K562 (cell line): ENCODE measurements around the gene MTMR6. TPM values are rescaled to one million over a fixed set of nuclear protein-coding genes. Genes with fewer than 3 reads are reported as not detected.

ENCODE experiments used
- ATAC-seq: fragments of 200-7000 bp; cut with Tn5 transposase; 3 replicates; pipeline ENCODE4 v1.9.1; 2020; ENCODE audit warnings: moderate library complexity
- BruUV-seq: library from RNA; stranded (reverse); fragments of 400-500 nt; replicated peaks from 2 replicates; lab custom pipeline; 2021; lab: Mats Ljungman, UMichigan
- CTCF ChIA-PET: fragments of 300-600 bp; formaldehyde crosslinking; extraction: SDS; loops from one replicate; lab custom pipeline; 2021; ENCODE audit warnings: low intra/inter-chr PET ratio; lab: Yijun Ruan, JAX
- POLR2A ChIA-PET: fragments of 300-600, 350-650 bp; sonication (Branson Sonifier 250); formaldehyde crosslinking; extraction: SDS; loops from one replicate; lab custom pipeline; 2021; ENCODE audit warnings: antibody characterized with exemption, inconsistent platforms; lab: Yijun Ruan, JAX
- DNase-seq, 4 experiments: peaks; one replicate each; pipeline versions ENCODE4 v3.0.0 to v3.0.0-alpha.2; 2011 to 2018; ENCODE audit warnings: low spot score in 3 of 4, mixed read lengths in 3 of 4; ENCODE audit errors: extremely low read depth in 1 of 4
- FAIRE-seq: peaks from 2 replicates; lab custom pipeline; 2011; peaks lifted over from hg19 to GRCh38; lab: Jason Lieb, UNC
- H2AFZ ChIP-seq: 2 replicates; pipeline ENCODE4 v1.6.0; 2011; ENCODE audit warnings: low read depth, low read length, control low read depth, inconsistent platforms
- H3K27ac ChIP-seq: fragments of 200-600 bp; 3 replicates; pipeline ENCODE4 v1.8.0; 2011; ENCODE audit warnings: low read depth, mild to moderate bottlenecking, control low read depth, inconsistent platforms, low read length, moderate library complexity, mixed read lengths; ENCODE audit errors: extremely low read depth
- H3K27me3 ChIP-seq, 2 experiments: fragments of 300-600 bp in 1 of 2; 2 replicates in 1 of 2; 3 replicates in 1 of 2; pipeline versions ENCODE4 v1.6.0 to v1.8.0; 2011; ENCODE audit warnings: inconsistent platforms in 2 of 2, low read length in 2 of 2, mild to moderate bottlenecking in 1 of 2, mixed read lengths in 1 of 2, moderate library complexity in 1 of 2; ENCODE audit not compliant: control insufficient read depth in 2 of 2, insufficient read depth in 2 of 2
- H3K36me3 ChIP-seq: fragments of 300-600 bp; 3 replicates; pipeline ENCODE4 v1.8.0; 2011; ENCODE audit warnings: mild to moderate bottlenecking, low read length, inconsistent platforms; ENCODE audit not compliant: control insufficient read depth, insufficient read depth
- H3K4me1 ChIP-seq, 2 experiments: fragments of 200-600 bp in 1 of 2; replicated peaks in 1 of 2; 2 replicates in 1 of 2; 3 replicates in 1 of 2; pipeline versions ENCODE4 v1.5.1 to v1.8.0; 2011; ENCODE audit warnings: inconsistent platforms in 2 of 2, low read length in 2 of 2, mild to moderate bottlenecking in 1 of 2, mixed read lengths in 1 of 2, moderate library complexity in 1 of 2; ENCODE audit not compliant: control insufficient read depth in 2 of 2, insufficient read depth in 2 of 2
- H3K4me2 ChIP-seq: 2 replicates; pipeline ENCODE4 v1.6.1; 2011; ENCODE audit warnings: low read length, control low read depth, inconsistent platforms, mixed read lengths; ENCODE audit not compliant: insufficient read depth
- H3K4me3 ChIP-seq: fragments of 200-600 bp; sonication (generic), shearing (Covaris generic); 2 replicates; pipeline ENCODE4 v1.5.1; 2016; ENCODE audit warnings: control low read depth, inconsistent platforms
- H3K79me2 ChIP-seq: fragments of 200-600 bp; 3 replicates; pipeline ENCODE4 v1.8.0; 2011; ENCODE audit warnings: low read length, inconsistent platforms; ENCODE audit not compliant: control insufficient read depth, insufficient read depth
- H3K9ac ChIP-seq, 2 experiments: 2 replicates each; pipeline versions ENCODE4 v1.6.0 to v1.6.1; 2011; ENCODE audit warnings: low read depth in 2 of 2, low read length in 2 of 2, control low read depth in 1 of 2, inconsistent platforms in 1 of 2, mild to moderate bottlenecking in 1 of 2, mixed read lengths in 1 of 2; ENCODE audit not compliant: insufficient read depth in 1 of 2
- H3K9me1 ChIP-seq: one replicate; pipeline ENCODE4 v1.6.0; 2011; ENCODE audit warnings: inconsistent platforms, mild to moderate bottlenecking, low read length, moderate library complexity; ENCODE audit not compliant: control insufficient read depth, insufficient read depth
- H3K9me3 ChIP-seq: replicated peaks from 2 replicates; pipeline ENCODE4 v1.5.1; 2011; ENCODE audit warnings: low read depth, low read length, inconsistent platforms; ENCODE audit not compliant: control insufficient read depth, insufficient read depth
- H4K20me1 ChIP-seq: replicated peaks from 2 replicates; pipeline ENCODE4 v1.6.1; 2011; ENCODE audit warnings: low read length, inconsistent platforms, mixed read lengths; ENCODE audit not compliant: control insufficient read depth, insufficient read depth
- FOSL1 ChIP-seq: fragments of 200-800 bp; sonication (Bioruptor generic); conservative IDR thresholded peaks from 2 replicates; pipeline ENCODE4 v1.6.1; 2016; ENCODE audit warnings: missing genetic modification characterization, missing compliant biosample characterization
- ZBTB1 ChIP-seq: sonication (generic); formaldehyde crosslinking; IDR thresholded peaks from 2 replicates; pipeline ENCODE4 v1.8.1; 2023; ENCODE audit warnings: missing genetic modification reagents, low read depth, mild to moderate bottlenecking, borderline replicate concordance
- ZBTB33 ChIP-seq: sonication (generic); formaldehyde crosslinking; IDR thresholded peaks from 2 replicates; pipeline ENCODE4 v1.8.1; 2023; ENCODE audit warnings: mild to moderate bottlenecking, missing genetic modification reagents
- ZBTB7A ChIP-seq: IDR thresholded peaks from 2 replicates; pipeline ENCODE4 v1.6.1; 2011; ENCODE audit warnings: low read depth, mild to moderate bottlenecking, low read length, moderate library complexity, borderline replicate concordance; ENCODE audit not compliant: control insufficient read depth
- ZNF165 ChIP-seq: fragments of 250-450 bp; sonication (Bioruptor Pico); IDR thresholded peaks from 2 replicates; pipeline ENCODE4 v1.4.0; 2020; ENCODE audit warnings: borderline replicate concordance
- ZNF408 ChIP-seq: fragments of 250-450 bp; sonication (Bioruptor Pico); IDR thresholded peaks from 2 replicates; pipeline ENCODE4 v1.4.0; 2020; ENCODE audit warnings: low read depth, mild to moderate bottlenecking, moderate library complexity
- WGBS: fragments of 100-300 bp; shearing (Covaris generic); methylation state at CpG from one replicate; pipeline ENCODE4 v1.1.6; 2016; ENCODE audit warnings: low coverage, mixed read lengths; ENCODE audit not compliant: insufficient coverage; ENCODE audit errors: missing lambda C conversion rate; 5-methylcytosine and 5-hydroxymethylcytosine counted together
- in situ Hi-C: fragments of 300-500 bp; cut with MboI; formaldehyde crosslinking; loops from 4 replicates; pipeline ENCODE4 v1.15.0; 2018; ENCODE audit warnings: inconsistent platforms, mixed read lengths
- intact Hi-C: fragments of 100-400 bp; cut with micrococcal nuclease; formaldehyde crosslinking; loops from 2 replicates; pipeline ENCODE4 v1.14.2; 2022
- polyA plus RNA-seq, 8 experiments: library from polyadenylated mRNA; depleted of rRNA in 4 of 8; stranded (reverse) in 5 of 8; unstranded in 3 of 8; fragments of >200 nt; fragmentation: Nextera tagmentation in 2 of 8; fragmentation: Illumina TruSeq in 1 of 8; extraction: Ambion mirVana in 2 of 8; extraction: Trizol in 1 of 8; gene quantifications; 2 replicates each; pipeline versions ENCODE4 v1.2.1 to v1.2.3, GENCODE V29; 2011 to 2014; ENCODE audit warnings: inconsistent platforms in 1 of 8, missing spikeins in 1 of 8
- total RNA-seq, 7 experiments: library from RNA; depleted of rRNA in 6 of 7; stranded (reverse); fragments of >200 nt in 6 of 7; fragmentation: Illumina TruSeq in 2 of 7; extraction: Trizol in 2 of 7; gene quantifications; 2 replicates each; pipeline versions ENCODE4 v1.2.1 to v1.2.3, GENCODE V29; 2011 to 2021; ENCODE audit warnings: low replicate concordance in 1 of 7

Gene MTMR6
- total and polyA plus RNA-seq, 9 of the 15 experiments (the other 6 are each of a cell fraction or from before 2014, with no cell fraction given) = 3.9 to 10.8 (median 7.7) TPM

GRCh38 chr13:25329706-25330105 is 42.4 kb upstream of the MTMR6 start:
- H3K4me3 ChIP-seq = no peak overlapping the region
- no peak overlapping the region for H2AFZ ChIP-seq
- H3K27ac ChIP-seq = no peak overlapping the region
- no TSS peak for BruUV-seq
- H3K4me1 ChIP-seq = no peaks in the 10 kb centered on the region
- in situ Hi-C loops = no loop called here
- H3K9ac ChIP-seq = no peak overlapping the region
- no peaks in the 10 kb centered on the region for H4K20me1 ChIP-seq
- H3K9me1 ChIP-seq = no peaks in the 10 kb centered on the region
- WGBS = 97% methylated on average over 4 of the region's 4 CpGs
- ChIA-PET POLR2A (no interaction called here), CTCF (no interaction called here)
- TF ChIP-seq ZBTB7A = no peak
- TF ChIP-seq FOSL1 = 0 out of 2 replicates have a peak, but pooled peaks have one; percentile 18
- peak; percentile 25; the same call in 1 of the 2 replicates for TF ChIP-seq ZBTB33 (CRISPR knock-in tag)
- peaks cover 13% of the 10 kb centered on the region; the same call in 2 of the 3 replicates for H3K79me2 ChIP-seq
- no peak for FAIRE-seq
- H3K9me3 ChIP-seq = no peaks in the 10 kb centered on the region
- no peak for ATAC-seq
- no peak for DNase-seq
- H3K27me3 ChIP-seq = no peaks in the 10 kb centered on the region
- intact Hi-C loops = no loop called here
- no peak overlapping the region for H3K4me2 ChIP-seq
- peaks cover 92% of the 10 kb centered on the region for H3K36me3 ChIP-seq

GRCh38 chr13:25324100-25324499 is 36.8 kb upstream of the MTMR6 start:
- ChIA-PET POLR2A (interaction anchor here (0.9 to 2.1 kb wide), 2 partner anchors 9 to 11 kb away, joined by 4 read pairs; no protein-coding TSS in a partner anchor), CTCF (no interaction called here)
- Histone ChIP-seq H4K20me1 (no peaks in the 10 kb centered on the region), H3K27me3 (no peaks in the 10 kb centered on the region), H3K79me2 (no peaks in the 10 kb centered on the region), H2AFZ (no peak overlapping the region), H3K4me2 (no peak overlapping the region), H3K27ac (no peak overlapping the region), H3K36me3 (peaks cover 91% of the 10 kb centered on the region), H3K9ac (no peak overlapping the region), H3K9me1 (no peaks in the 10 kb centered on the region), H3K9me3 (no peaks in the 10 kb centered on the region), H3K4me3 (no peak overlapping the region), H3K4me1 (no peaks in the 10 kb centered on the region)
- intact Hi-C loops (no loop called here), in situ Hi-C loops (no loop called here)
- FAIRE-seq = no peak
- ATAC-seq = no peak
- TF ChIP-seq ZBTB1 (CRISPR knock-in tag) = no peak
- TF ChIP-seq ZNF165 (CRISPR knock-in tag) = no peak
- no peak for TF ChIP-seq ZNF408 (CRISPR knock-in tag)
- 82% methylated on average over 2 of the region's 2 CpGs for WGBS
- no TSS peak for BruUV-seq
- DNase-seq = no peak
